A673 (cell line): ENCODE data around the gene TCF12. TPM values are rescaled to one million over a fixed set of nuclear protein-coding genes. Genes with fewer than 3 reads are reported as not detected.

ENCODE experiments used
- BruUV-seq: library from RNA; stranded (reverse); fragments of 400-500 nt; replicated peaks from 2 replicates; lab custom pipeline; 2021; lab: Mats Ljungman, UMichigan
- CTCF ChIA-PET: fragments of 300-600 bp; sonication (Branson Sonifier 250); formaldehyde crosslinking; loops from one replicate; lab custom pipeline; 2022; ENCODE audit warnings: antibody characterized with exemption; lab: Charles Lee
- POLR2A ChIA-PET: fragments of 300-600 bp; sonication (Branson Sonifier 250); formaldehyde crosslinking; loops from one replicate; lab custom pipeline; 2022; ENCODE audit warnings: antibody characterized with exemption; ENCODE audit not compliant: low non-redundant PET; lab: Charles Lee
- DNase-seq: peaks from one replicate; pipeline ENCODE4 v3.0.0-alpha.2; 2015; ENCODE audit warnings: low spot score
- H3K27ac ChIP-seq: fragments of 200-600 bp; sonication (generic); 2 replicates; pipeline ENCODE4 v1.5.1; 2016; ENCODE audit warnings: mixed run types, low read depth, mild to moderate bottlenecking, mixed read lengths, antibody characterized with exemption, low read length; ENCODE audit not compliant: poor library complexity, severe bottlenecking
- H3K27me3 ChIP-seq: fragments of 200-600 bp; sonication (generic); replicated peaks from 2 replicates; pipeline ENCODE4 v1.6.1; 2017; ENCODE audit warnings: mixed run types, low read depth, mild to moderate bottlenecking, mixed read lengths, antibody characterized with exemption, low read length; ENCODE audit not compliant: insufficient read depth, poor library complexity
- H3K36me3 ChIP-seq: fragments of 200-600 bp; sonication (generic); 2 replicates; pipeline ENCODE4 v1.6.1; 2016; ENCODE audit warnings: mixed run types, mild to moderate bottlenecking, mixed read lengths, antibody characterized with exemption, low read length; ENCODE audit not compliant: insufficient read depth, poor library complexity, severe bottlenecking
- H3K4me1 ChIP-seq: fragments of 200-600 bp; sonication (generic); 2 replicates; pipeline ENCODE4 v1.6.1; 2017; ENCODE audit warnings: mixed run types, mild to moderate bottlenecking, mixed read lengths, antibody characterized with exemption, low read length; ENCODE audit not compliant: insufficient read depth, poor library complexity, severe bottlenecking
- H3K4me3 ChIP-seq: fragments of 200-600 bp; sonication (generic); 2 replicates; pipeline ENCODE4 v1.5.1; 2016; ENCODE audit warnings: low read depth, mixed run types, mild to moderate bottlenecking, mixed read lengths, low read length; ENCODE audit not compliant: poor library complexity, severe bottlenecking
- H3K9me3 ChIP-seq: fragments of 200-600 bp; sonication (generic); 2 replicates; pipeline ENCODE4 v1.6.1; 2016; ENCODE audit warnings: mixed run types, low read depth, mild to moderate bottlenecking, mixed read lengths, antibody characterized with exemption, low read length; ENCODE audit not compliant: poor library complexity, severe bottlenecking
- EZH2 ChIP-seq: fragments of 200-600 bp; sonication (generic); IDR thresholded peaks from 2 replicates; pipeline ENCODE4 v1.6.1; 2017; ENCODE audit warnings: borderline replicate concordance, low read depth, mild to moderate bottlenecking, mixed read lengths, antibody characterized with exemption, low read length; ENCODE audit not compliant: poor library complexity, severe bottlenecking
- intact Hi-C: fragments of 100-400 bp; cut with micrococcal nuclease; formaldehyde crosslinking; loops from one replicate; pipeline ENCODE4 v1.10.0; 2022; ENCODE audit not compliant: unreplicated experiment
- total RNA-seq: library from RNA; stranded (reverse); gene quantifications from 2 replicates; pipeline ENCODE4 v1.2.3, GENCODE V29; 2021
- TF ChIP-seq, protein P1 (sequence below): fragments of 300-800, 200-600 bp; sonication (generic); conservative IDR thresholded peaks from 2 replicates; pipeline ENCODE4 v1.5.1; 2017; ENCODE audit warnings: low read depth, mild to moderate bottlenecking, antibody characterized with exemption, low read length, moderate library complexity, mixed read lengths

Gene TCF12
- total RNA-seq, 1 experiment from 2014 or later: 351 TPM

DNA sequence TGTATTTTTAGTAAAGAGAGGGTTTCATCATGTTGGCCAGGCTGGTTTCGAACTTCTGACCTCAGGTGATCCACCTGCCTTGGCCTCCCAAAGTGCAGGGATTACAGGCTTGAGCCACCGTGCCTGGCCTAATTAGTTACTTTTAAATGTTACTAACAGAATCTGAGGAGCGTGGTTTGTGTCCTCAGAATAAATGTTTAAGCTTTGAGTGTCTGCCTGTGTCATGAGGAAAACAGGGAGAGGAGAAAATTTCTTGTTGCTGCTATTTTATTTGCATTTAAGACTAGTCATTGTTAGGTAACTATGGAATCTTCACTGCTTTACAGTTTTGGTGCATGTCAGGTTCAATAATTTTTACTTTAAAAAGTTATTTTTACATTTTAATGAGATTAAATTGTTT lies 68.8 kb downstream of the TCF12 start:
- H3K4me3 ChIP-seq: no peak overlapping the region
- H3K4me1 ChIP-seq: peaks cover 78% of the 10 kb centered on the region
- no peaks in the 10 kb centered on the region for H3K9me3 ChIP-seq
- no peak overlapping the region for H3K27ac ChIP-seq
- no peaks in the 10 kb centered on the region for H3K27me3 ChIP-seq
- intact Hi-C loops: loop anchor here (5.0 kb wide), 1 partner anchor 170 kb away; no protein-coding TSS in a partner anchor
- no peak for TF ChIP-seq EZH2
- CTCF ChIA-PET: no interaction called here
- POLR2A ChIA-PET: interaction anchor here (0.7 kb wide), 1 partner anchor 17 kb away, joined by 8 read pairs; no protein-coding TSS in a partner anchor
- no peaks in the 10 kb centered on the region for H3K36me3 ChIP-seq
- BruUV-seq: no TSS peak
- no peak for DNase-seq

DNA sequence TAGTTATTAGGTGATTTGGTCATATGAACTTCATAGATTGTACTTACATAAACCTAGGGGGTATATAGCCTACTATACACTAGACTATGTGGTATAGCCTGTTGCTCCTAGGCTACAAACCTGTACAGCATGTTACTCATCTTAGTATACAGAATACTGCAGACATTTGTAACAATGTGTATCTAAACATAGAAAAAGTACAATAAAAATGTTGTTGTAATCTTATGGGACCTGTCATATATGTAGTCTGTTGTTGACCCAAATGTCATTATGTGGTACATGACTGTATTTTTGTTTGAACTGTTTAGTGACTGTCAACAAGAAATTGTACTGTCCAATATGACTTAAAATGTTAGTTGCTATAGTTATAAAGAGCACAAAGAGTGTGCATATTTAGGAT lies 69.8 kb downstream of the TCF12 start:
- no peak for TF ChIP-seq EZH2
- Histone ChIP-seq H3K4me3 (no peak overlapping the region), H3K27ac (no peak overlapping the region), H3K27me3 (no peaks in the 10 kb centered on the region), H3K9me3 (no peaks in the 10 kb centered on the region), H3K4me1 (peaks cover 68% of the 10 kb centered on the region), H3K36me3 (peaks cover 3% of the 10 kb centered on the region)
- ChIA-PET CTCF (no interaction called here), POLR2A (no interaction called here)
- BruUV-seq: no TSS peak
- intact Hi-C loops: loop anchor here (5.0 kb wide), 1 partner anchor 171 kb away; no protein-coding TSS in a partner anchor
- DNase-seq: no peak

DNA sequence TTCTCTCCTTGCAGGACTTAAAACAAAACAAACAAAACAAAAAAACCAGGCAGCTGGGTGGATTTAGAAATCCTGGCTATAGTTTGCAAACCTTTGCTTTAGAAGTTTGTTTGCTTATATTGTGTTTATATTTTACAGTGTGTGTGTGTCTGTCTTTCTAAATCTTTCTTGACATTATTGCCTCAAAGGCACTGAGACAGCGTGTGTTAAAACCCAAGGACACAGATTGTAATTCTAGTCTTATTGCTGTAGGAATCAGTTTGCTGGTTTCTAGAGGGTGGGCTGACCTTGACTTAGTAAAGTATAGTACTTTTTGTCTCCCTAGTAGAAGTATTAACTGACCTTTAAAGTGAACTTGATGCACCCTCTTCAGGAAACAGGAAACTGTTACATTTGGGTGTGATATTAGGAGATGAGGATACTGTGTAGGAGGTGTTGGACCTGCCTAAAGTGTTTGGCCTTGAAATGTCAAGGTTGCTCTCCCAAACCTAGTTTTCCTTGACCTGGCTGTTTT lies 71.0 kb downstream of the TCF12 start:
- ChIA-PET POLR2A (no interaction called here), CTCF (no interaction called here)
- H3K4me3 ChIP-seq: no peak overlapping the region
- BruUV-seq: no TSS peak
- TF ChIP-seq, protein P1, sequence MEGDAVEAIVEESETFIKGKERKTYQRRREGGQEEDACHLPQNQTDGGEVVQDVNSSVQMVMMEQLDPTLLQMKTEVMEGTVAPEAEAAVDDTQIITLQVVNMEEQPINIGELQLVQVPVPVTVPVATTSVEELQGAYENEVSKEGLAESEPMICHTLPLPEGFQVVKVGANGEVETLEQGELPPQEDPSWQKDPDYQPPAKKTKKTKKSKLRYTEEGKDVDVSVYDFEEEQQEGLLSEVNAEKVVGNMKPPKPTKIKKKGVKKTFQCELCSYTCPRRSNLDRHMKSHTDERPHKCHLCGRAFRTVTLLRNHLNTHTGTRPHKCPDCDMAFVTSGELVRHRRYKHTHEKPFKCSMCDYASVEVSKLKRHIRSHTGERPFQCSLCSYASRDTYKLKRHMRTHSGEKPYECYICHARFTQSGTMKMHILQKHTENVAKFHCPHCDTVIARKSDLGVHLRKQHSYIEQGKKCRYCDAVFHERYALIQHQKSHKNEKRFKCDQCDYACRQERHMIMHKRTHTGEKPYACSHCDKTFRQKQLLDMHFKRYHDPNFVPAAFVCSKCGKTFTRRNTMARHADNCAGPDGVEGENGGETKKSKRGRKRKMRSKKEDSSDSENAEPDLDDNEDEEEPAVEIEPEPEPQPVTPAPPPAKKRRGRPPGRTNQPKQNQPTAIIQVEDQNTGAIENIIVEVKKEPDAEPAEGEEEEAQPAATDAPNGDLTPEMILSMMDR: no peak
- no peaks in the 10 kb centered on the region for H3K27me3 ChIP-seq
- H3K4me1 ChIP-seq: peaks cover 56% of the 10 kb centered on the region
- peak overlapping the region; percentile 12 for H3K27ac ChIP-seq
- peaks cover 13% of the 10 kb centered on the region for H3K36me3 ChIP-seq
- no peaks in the 10 kb centered on the region for H3K9me3 ChIP-seq
- no peak for DNase-seq
- intact Hi-C loops: loop anchor here (5.0 kb wide), 1 partner anchor 172 kb away; no protein-coding TSS in a partner anchor

DNA sequence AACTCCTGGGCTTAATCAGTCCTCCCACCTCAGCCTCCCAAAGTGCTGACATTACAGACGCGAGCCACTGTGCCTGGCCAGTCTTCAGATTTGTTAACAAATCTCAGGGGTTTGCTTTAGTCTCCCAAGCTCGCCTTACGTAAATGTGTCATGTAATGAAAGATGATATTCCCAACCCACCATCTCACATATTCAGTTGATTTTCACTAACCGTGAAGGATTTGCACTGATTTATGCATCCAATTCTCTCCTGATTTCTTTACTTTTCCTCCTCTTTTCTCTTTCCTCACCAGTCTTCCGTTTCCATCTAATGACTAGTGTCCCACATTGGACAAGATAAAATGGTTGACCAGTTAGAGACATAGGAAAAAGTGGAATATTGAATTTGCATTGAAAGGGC lies 72.6 kb downstream of the TCF12 start:
- intact Hi-C loops: no loop called here
- H3K4me1 ChIP-seq: peaks cover 45% of the 10 kb centered on the region
- H3K9me3 ChIP-seq: no peaks in the 10 kb centered on the region
- no peak overlapping the region for H3K4me3 ChIP-seq
- ChIA-PET CTCF (no interaction called here), POLR2A (no interaction called here)
- no peak for DNase-seq
- H3K36me3 ChIP-seq: peaks cover 17% of the 10 kb centered on the region
- H3K27me3 ChIP-seq: no peaks in the 10 kb centered on the region
- no peak for TF ChIP-seq EZH2
- TF ChIP-seq, protein P1: no peak
- BruUV-seq: no TSS peak
- no peak overlapping the region for H3K27ac ChIP-seq
